Adrenal gland (tissue), 19 donors: ENCODE data around the gene MCUR1. TPM values are rescaled to one million over a fixed set of nuclear protein-coding genes. Genes with fewer than 3 reads are reported as not detected.
"Not testable (repeated sequence)": the region's sequence is repeated elsewhere in the genome, so short reads cannot be mapped to it uniquely, and the experiment has no call there.

ENCODE experiments used
- DNase-seq, 7 donors: peaks; one replicate each; pipeline ENCODE4 v3.0.0-alpha.2; 2019 to 2020
- H3K27ac ChIP-seq, 5 donors: fragments of 200-600 bp; sonication (generic) in 4 of 5; 1 replicate in 3 of 5; 2 replicates in 2 of 5; pipeline versions ENCODE4 v1.5.1 to v1.8.0; 2016 to 2020; ENCODE audit warnings: mild to moderate bottlenecking in 1 of 5
- H3K27me3 ChIP-seq: fragments of 200-600 bp; 2 replicates; pipeline ENCODE4 v1.8.0; 2021
- H3K36me3 ChIP-seq, 2 donors: fragments of 200-600 bp; replicated peaks in 1 of 2; 1 replicate in 1 of 2; 2 replicates in 1 of 2; pipeline versions ENCODE4 v1.5.1 to v1.8.0; 2018 to 2022
- H3K4me1 ChIP-seq, 2 donors: fragments of 200-600 bp; replicated peaks in 1 of 2; 1 replicate in 1 of 2; 2 replicates in 1 of 2; pipeline versions ENCODE4 v1.5.1 to v1.8.0; 2018 to 2021
- H3K4me3 ChIP-seq, 4 donors: fragments of 200-600 bp; sonication (generic) in 3 of 4; one replicate each; pipeline ENCODE4 v1.5.1; 2016 to 2018
- H3K9me3 ChIP-seq, 3 donors: fragments of 200-600 bp; sonication (generic) in 1 of 3; replicated peaks in 1 of 3; 1 replicate in 2 of 3; 2 replicates in 1 of 3; pipeline versions ENCODE4 v1.5.1 to v1.8.0; 2016 to 2021
- POLR2A ChIP-seq, 2 donors: fragments of 450-650 bp; IDR thresholded peaks; one replicate each; pipeline ENCODE4 v1.6.1; 2017; ENCODE audit warnings: antibody characterized with exemption in 2 of 2, mild to moderate bottlenecking in 2 of 2, moderate library complexity in 1 of 2
- WGBS, 4 donors: extraction: QIAGEN DNeasy Blood & Tissue Kit in 2 of 4; methylation state at CpG; one replicate each; pipeline versions ENCODE4 v1.1.5 to v1.1.7; 2013 to 2017; 5-methylcytosine and 5-hydroxymethylcytosine counted together
- intact Hi-C, 2 donors: fragments of 100-400 bp; cut with DNase I; formaldehyde crosslinking; loops; one replicate each; pipeline versions ENCODE4 v1.14.1 to v1.15.0; 2022 to 2023
- long read RNA-seq, 10 donors: library from polyadenylated mRNA in 3 of 10; unstranded in 2 of 10; stranded (forward) in 1 of 10; transcript quantifications; one replicate each; pipeline ENCODE4 v2.0.0 and lab custom pipeline, GENCODE V29; 2021 to 2026
- polyA plus RNA-seq, 3 donors: library from polyadenylated mRNA; stranded (reverse); fragments of 200-250 nt in 2 of 3; fragments of 350-450 nt in 1 of 3; fragmentation: Illumina TruSeq in 1 of 3; extraction: RNeasy Lipid Tissue Mini Kit (QIAGEN cat#74804) in 1 of 3; gene quantifications; one replicate each; pipeline ENCODE4 v1.2.3, GENCODE V29; 2013 to 2014
- total RNA-seq, 9 donors: library from RNA; depleted of rRNA in 4 of 9; stranded (reverse); fragments of >200 nt in 4 of 9; fragments of 120-200 nt in 1 of 9; fragmentation: NEBNext Ultra II Directional in 1 of 9; extraction: Animal tissue kit (Norgen Biotek cat#: 25700) in 1 of 9; gene quantifications; one replicate each; pipeline versions ENCODE4 v1.1.0 to v1.2.4, GENCODE V29; 2013 to 2023
- TF ChIP-seq, protein P1 (sequence below), 6 experiments: fragments of 450-650 bp in 4 of 6; fragments of 200-600 bp in 2 of 6; sonication (generic) in 1 of 6; IDR thresholded peaks; 1 replicate in 5 of 6; 2 replicates in 1 of 6; pipeline versions ENCODE4 v1.5.1 to v1.8.0; 2016 to 2021; ENCODE audit warnings: antibody characterized with exemption in 6 of 6, mild to moderate bottlenecking in 2 of 6, moderate library complexity in 1 of 6
- donor health status: healthy with polysubstance abuse.
- donor health status: Bipolar disorder and iron deficiency.
- donor health status: DM: yes; HTN: yes; CAD: no.
- donor health status: DM: no; HTN: no; CAD: no.
- donor health status: DM: no; HTN: no; CAD: no.
- donor health status: DM: yes; HTN: yes; CAD: no.

Gene MCUR1, protein sequence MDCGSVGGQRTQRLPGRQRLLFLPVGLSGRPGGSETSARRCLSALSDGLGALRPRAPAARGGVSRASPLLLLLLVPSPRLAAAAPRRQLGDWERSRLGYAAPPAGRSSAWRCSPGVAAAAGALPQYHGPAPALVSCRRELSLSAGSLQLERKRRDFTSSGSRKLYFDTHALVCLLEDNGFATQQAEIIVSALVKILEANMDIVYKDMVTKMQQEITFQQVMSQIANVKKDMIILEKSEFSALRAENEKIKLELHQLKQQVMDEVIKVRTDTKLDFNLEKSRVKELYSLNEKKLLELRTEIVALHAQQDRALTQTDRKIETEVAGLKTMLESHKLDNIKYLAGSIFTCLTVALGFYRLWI
- total RNA-seq, result 10 to 100 TPM in 7 of 9 donors, 1 to 10 TPM in 2; 7.0 to 18.1 (median 13.0) TPM
- 10 to 100 TPM; 15.5 to 24.5 (median 20.9) TPM for polyA plus RNA-seq
- long read RNA-seq, donor 1, full-length matches to known transcripts, result 9 of 9 reads
- long read RNA-seq, donor 1, partial matches to known transcripts, result 0 of 9 reads
- long read RNA-seq, donor 1, other reads (novel, unspliced or antisense), result 0 of 9 reads
- long read RNA-seq, donor 2, full-length matches to known transcripts, result 7 of 7 reads
- long read RNA-seq, donor 2, partial matches to known transcripts, result 0 of 7 reads
- long read RNA-seq, donor 2, other reads (novel, unspliced or antisense), result 0 of 7 reads
- long read RNA-seq, donor 3, full-length matches to known transcripts, result 2 of 2 reads
- long read RNA-seq, donor 3, partial matches to known transcripts, result 0 of 2 reads
- long read RNA-seq, donor 3, other reads (novel, unspliced or antisense), result 0 of 2 reads
- long read RNA-seq, donor 4, full-length matches to known transcripts, result 17 of 21 reads
- long read RNA-seq, donor 4, partial matches to known transcripts, result 1 of 21 reads
- long read RNA-seq, donor 4, other reads (novel, unspliced or antisense), result 3 of 21 reads
- long read RNA-seq, donor 5, full-length matches to known transcripts, result 21 of 25 reads
- long read RNA-seq, donor 5, partial matches to known transcripts, result 0 of 25 reads
- long read RNA-seq, donor 5, other reads (novel, unspliced or antisense), result 4 of 25 reads
- long read RNA-seq, donor 6, full-length matches to known transcripts, result 4 of 6 reads
- long read RNA-seq, donor 6, partial matches to known transcripts, result 0 of 6 reads
- long read RNA-seq, donor 6, other reads (novel, unspliced or antisense), result 2 of 6 reads
- long read RNA-seq, donor 7, full-length matches to known transcripts, result 1 of 1 reads
- long read RNA-seq, donor 7, partial matches to known transcripts, result 0 of 1 reads
- long read RNA-seq, donor 7, other reads (novel, unspliced or antisense), result 0 of 1 reads
- long read RNA-seq, donor 8, full-length matches to known transcripts, result 12 of 12 reads
- long read RNA-seq, donor 8, partial matches to known transcripts, result 0 of 12 reads
- long read RNA-seq, donor 8, other reads (novel, unspliced or antisense), result 0 of 12 reads
- long read RNA-seq, donor 9, full-length matches to known transcripts, result 4 of 4 reads
- long read RNA-seq, donor 9, partial matches to known transcripts, result 0 of 4 reads
- long read RNA-seq, donor 9, other reads (novel, unspliced or antisense), result 0 of 4 reads
- long read RNA-seq, donor 10, full-length matches to known transcripts, result 5 of 5 reads
- long read RNA-seq, donor 10, partial matches to known transcripts, result 0 of 5 reads
- long read RNA-seq, donor 10, other reads (novel, unspliced or antisense), result 0 of 5 reads

DNA sequence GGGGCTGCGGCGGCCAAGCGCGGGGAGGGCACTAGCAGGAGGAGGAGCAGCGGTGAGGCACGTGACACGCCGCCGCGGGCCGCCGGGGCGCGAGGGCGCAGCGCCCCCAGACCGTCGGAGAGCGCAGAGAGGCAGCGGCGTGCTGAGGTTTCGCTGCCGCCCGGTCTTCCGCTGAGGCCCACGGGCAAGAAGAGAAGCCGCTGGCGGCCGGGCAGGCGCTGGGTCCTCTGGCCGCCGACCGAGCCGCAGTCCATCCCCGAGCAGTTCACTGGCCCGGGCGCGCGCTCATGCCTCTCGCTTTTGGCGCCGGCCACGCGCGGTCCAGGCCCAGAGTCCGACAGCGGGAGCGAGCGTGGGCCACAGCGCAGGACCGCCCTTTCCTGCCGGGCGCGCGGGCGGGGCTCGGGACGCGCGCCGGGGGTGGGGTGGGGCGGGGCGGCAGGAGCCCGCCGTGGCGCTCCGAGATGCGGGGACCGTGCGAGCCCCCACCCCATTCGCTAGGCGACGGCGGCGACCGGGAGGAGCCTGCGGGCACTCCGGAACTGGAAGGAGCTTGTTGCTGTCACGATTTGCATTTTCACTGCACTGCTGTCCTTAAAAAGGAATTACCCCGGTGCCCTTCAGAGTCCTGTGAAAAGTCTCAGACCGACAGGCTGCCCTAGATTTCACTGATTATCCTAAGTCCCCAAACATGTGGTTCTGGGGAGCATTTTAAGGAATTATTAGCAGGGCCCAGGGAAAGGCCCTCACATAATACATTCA is at the start of gene MCUR1:
TSS of gene MCUR1 (minus strand) at position 382 of the 762 bp plus-strand sequence. CDS start at position 254, 128 bp downstream.
- peak within 1 kb of the TSS; percentile 43 to 99 (median 93) for H3K27ac ChIP-seq
- no peaks in the 10 kb centered on the region for H3K9me3 ChIP-seq
- TF ChIP-seq, protein P1, sequence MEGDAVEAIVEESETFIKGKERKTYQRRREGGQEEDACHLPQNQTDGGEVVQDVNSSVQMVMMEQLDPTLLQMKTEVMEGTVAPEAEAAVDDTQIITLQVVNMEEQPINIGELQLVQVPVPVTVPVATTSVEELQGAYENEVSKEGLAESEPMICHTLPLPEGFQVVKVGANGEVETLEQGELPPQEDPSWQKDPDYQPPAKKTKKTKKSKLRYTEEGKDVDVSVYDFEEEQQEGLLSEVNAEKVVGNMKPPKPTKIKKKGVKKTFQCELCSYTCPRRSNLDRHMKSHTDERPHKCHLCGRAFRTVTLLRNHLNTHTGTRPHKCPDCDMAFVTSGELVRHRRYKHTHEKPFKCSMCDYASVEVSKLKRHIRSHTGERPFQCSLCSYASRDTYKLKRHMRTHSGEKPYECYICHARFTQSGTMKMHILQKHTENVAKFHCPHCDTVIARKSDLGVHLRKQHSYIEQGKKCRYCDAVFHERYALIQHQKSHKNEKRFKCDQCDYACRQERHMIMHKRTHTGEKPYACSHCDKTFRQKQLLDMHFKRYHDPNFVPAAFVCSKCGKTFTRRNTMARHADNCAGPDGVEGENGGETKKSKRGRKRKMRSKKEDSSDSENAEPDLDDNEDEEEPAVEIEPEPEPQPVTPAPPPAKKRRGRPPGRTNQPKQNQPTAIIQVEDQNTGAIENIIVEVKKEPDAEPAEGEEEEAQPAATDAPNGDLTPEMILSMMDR (IDR thresholded peaks at IDR 0.05), result peak in 1 of 6 experiments; percentile 15
- TF ChIP-seq POLR2A (IDR thresholded peaks at IDR 0.05), result peak; percentile 81 to 87
- no peaks in the 10 kb centered on the region for H3K36me3 ChIP-seq
- H3K27me3 ChIP-seq, result no peaks in the 10 kb centered on the region
- peak; percentile 81 to 90 (median 84) for DNase-seq
- intact Hi-C loops, result no loop called here
- peaks cover 20 to 42% of the 10 kb centered on the region in 2 donors for H3K4me1 ChIP-seq
- H3K4me3 ChIP-seq, result peak within 1 kb of the TSS in 3 of 4 donors; percentile 90 to 98 (median 98)
- 0 to 2% (median 0%) methylated on average over 4 to 81 of the region's 81 CpGs for WGBS, 4 donors

DNA sequence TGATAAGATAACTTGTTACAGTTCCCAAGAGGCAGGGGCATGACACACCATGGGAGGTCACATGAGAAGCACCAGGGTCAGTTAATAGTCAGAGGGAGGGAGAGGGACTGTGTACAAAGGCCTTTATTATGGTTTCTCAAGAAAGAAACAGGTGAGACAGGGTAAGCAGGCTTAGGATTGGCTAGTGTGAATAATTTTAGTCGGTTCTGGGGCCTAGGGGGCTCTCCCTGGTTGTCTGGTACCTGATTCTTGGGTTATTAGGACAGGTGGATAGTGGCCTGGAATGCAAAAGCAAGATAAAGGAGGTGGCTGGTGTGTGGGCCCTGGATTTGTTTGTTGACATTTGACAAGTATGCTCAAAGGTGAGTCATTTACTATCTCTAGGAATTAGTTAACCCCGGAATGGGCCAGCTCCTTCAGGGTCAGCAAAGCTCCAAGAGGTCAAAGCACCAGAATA is 49.4 kb upstream of the MCUR1 start:
- H3K9me3 ChIP-seq, result no peaks in the 10 kb centered on the region
- H3K36me3 ChIP-seq, result no peaks in the 10 kb centered on the region
- intact Hi-C loops, result no loop called here
- no peak overlapping the region for H3K27ac ChIP-seq
- 51 to 64% (median 56%) methylated on average over 2 of the region's 2 CpGs for WGBS, 4 donors
- TF ChIP-seq, protein P1 (IDR thresholded peaks at IDR 0.05), result no peak
- TF ChIP-seq POLR2A (IDR thresholded peaks at IDR 0.05), result no peak
- no peak for DNase-seq
- peaks cover 15% of the 10 kb centered on the region for H3K27me3 ChIP-seq
- no peak overlapping the region for H3K4me3 ChIP-seq
- peaks cover 8% of the 10 kb centered on the region in 2 donors for H3K4me1 ChIP-seq

DNA sequence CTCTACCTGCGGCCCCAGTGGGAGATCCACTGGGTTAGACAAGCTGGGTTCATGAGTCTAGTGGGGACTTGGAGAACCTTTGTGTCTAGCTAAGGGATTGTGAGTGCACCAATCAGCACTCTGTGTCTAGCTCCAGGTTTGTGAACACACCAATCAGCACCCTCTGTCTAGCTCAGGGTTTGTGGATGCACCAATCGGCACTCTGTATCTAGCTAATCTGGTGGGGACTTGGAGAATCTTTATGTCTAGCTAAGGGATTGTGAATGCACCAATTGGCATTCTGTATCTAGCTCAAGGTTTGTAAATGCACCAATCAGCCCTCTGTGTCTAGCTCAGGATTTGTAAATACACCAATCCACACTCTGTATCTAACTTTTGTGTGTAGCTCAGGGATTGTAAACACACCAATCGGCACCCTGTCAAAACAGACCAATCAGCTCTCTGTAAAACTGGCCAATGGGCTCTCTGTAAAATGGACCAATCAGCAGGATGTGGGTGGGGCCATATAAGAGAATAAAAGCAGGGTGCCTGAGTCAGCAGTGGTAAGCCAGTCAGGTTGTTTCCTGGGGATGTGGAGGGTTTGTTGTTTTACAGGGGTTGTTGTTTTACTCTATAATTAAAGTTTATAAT is 46.3 kb upstream of the MCUR1 start:
- 84 to 94% (median 92%) methylated on average over 1 to 3 of the region's 3 CpGs for WGBS, 4 donors
- H3K27me3 ChIP-seq, result peaks cover 37% of the 10 kb centered on the region
- H3K9me3 ChIP-seq, H3K27ac ChIP-seq, H3K4me1 ChIP-seq, DNase-seq, H3K36me3 ChIP-seq, intact Hi-C loops: not testable (repeated sequence)
- peak overlapping the region in 1 of 4 donors; percentile 43 for H3K4me3 ChIP-seq
